Mucosa of rectum (tissue), 2 donors: Measurements from ENCODE around the gene CC2D2B.
"Not testable (repeated sequence)": the region's sequence is repeated elsewhere in the genome, so short reads cannot be mapped to it uniquely, and the experiment has no call there.

Experiments used
- H3K27ac ChIP-seq, 2 donors: one replicate each; pipeline ENCODE4 v1.7.0; 2013; ENCODE audit warnings: inconsistent platforms in 2 of 2, low read depth in 2 of 2, low read length in 2 of 2
- H3K27me3 ChIP-seq, 2 donors: one replicate each; pipeline ENCODE4 v1.7.0; 2013; ENCODE audit warnings: low read length in 2 of 2; ENCODE audit not compliant: control insufficient read depth in 2 of 2, insufficient read depth in 2 of 2
- H3K36me3 ChIP-seq, 2 donors: one replicate each; pipeline ENCODE4 v1.7.0; 2013; ENCODE audit warnings: low read length in 2 of 2; ENCODE audit not compliant: control insufficient read depth in 2 of 2, insufficient read depth in 2 of 2
- H3K4me1 ChIP-seq, 2 donors: one replicate each; pipeline ENCODE4 v1.7.0; 2013; ENCODE audit warnings: low read length in 2 of 2, mild to moderate bottlenecking in 1 of 2; ENCODE audit not compliant: control insufficient read depth in 2 of 2, insufficient read depth in 2 of 2
- H3K4me3 ChIP-seq, 2 donors: one replicate each; pipeline ENCODE4 v1.7.0; 2013; ENCODE audit warnings: low read length in 2 of 2
- H3K9ac ChIP-seq, 2 donors: one replicate each; pipeline ENCODE4 v1.7.0; 2013; ENCODE audit warnings: low read length in 2 of 2, low read depth in 1 of 2, mild to moderate bottlenecking in 1 of 2
- H3K9me3 ChIP-seq, 2 donors: one replicate each; pipeline ENCODE4 v1.7.0; 2013; ENCODE audit warnings: low read length in 2 of 2; ENCODE audit not compliant: control insufficient read depth in 2 of 2
- donor health status: healthy.
- donor health status: Normal muscosa, but diverticular disease.

Gene CC2D2B

GRCh38 chr10:95964756-95965155, 57.0 kb downstream of the CC2D2B start:
- Histone ChIP-seq H3K4me3 (no peak overlapping the region), H3K27ac (no peak overlapping the region), H3K27me3 (no peaks in the 10 kb centered on the region), H3K9ac (no peak overlapping the region), H3K4me1 (no peaks in the 10 kb centered on the region), H3K36me3 (no peaks in the 10 kb centered on the region), H3K9me3 (no peaks in the 10 kb centered on the region)

- H3K36me3 ChIP-seq: no peaks in the 10 kb centered on the region
- no peaks in the 10 kb centered on the region for H3K9me3 ChIP-seq
- no peak overlapping the region for H3K4me3 ChIP-seq
- H3K9ac ChIP-seq: no peak overlapping the region
- H3K27ac ChIP-seq: no peak overlapping the region
- no peaks in the 10 kb centered on the region for H3K27me3 ChIP-seq
- no peaks in the 10 kb centered on the region for H3K4me1 ChIP-seq
These were observed 68.8 kb downstream of the CC2D2B start for GRCh38 chr10:95976362-95977229.

GRCh38 chr10:95982200-95982599, 74.4 kb downstream of the CC2D2B start:
- H3K9ac ChIP-seq: no peak overlapping the region
- H3K27me3 ChIP-seq: no peaks in the 10 kb centered on the region
- no peak overlapping the region for H3K4me3 ChIP-seq
- H3K4me1 ChIP-seq: no peaks in the 10 kb centered on the region
- H3K9me3 ChIP-seq: no peaks in the 10 kb centered on the region
- H3K36me3 ChIP-seq: no peaks in the 10 kb centered on the region
- H3K27ac ChIP-seq: no peak overlapping the region

- Histone ChIP-seq H3K36me3 (no peaks in the 10 kb centered on the region), H3K9ac (no peak overlapping the region), H3K4me3 (no peak overlapping the region), H3K4me1 (no peaks in the 10 kb centered on the region), H3K27me3 (no peaks in the 10 kb centered on the region), H3K9me3 (no peaks in the 10 kb centered on the region), H3K27ac (no peak overlapping the region)
These were observed 80.1 kb downstream of the CC2D2B start for GRCh38 chr10:95987685-95988426.

GRCh38 chr10:95988702-95989101, 80.9 kb downstream of the CC2D2B start:
- Histone ChIP-seq H3K4me1 (no peaks in the 10 kb centered on the region), H3K9me3 (no peaks in the 10 kb centered on the region), H3K27me3 (no peaks in the 10 kb centered on the region), H3K36me3 (no peaks in the 10 kb centered on the region), H3K27ac (no peak overlapping the region), H3K4me3 (no peak overlapping the region), H3K9ac (no peak overlapping the region)

GRCh38 chr10:95994376-95994775, 86.6 kb downstream of the CC2D2B start:
- not testable (repeated sequence) for H3K9ac ChIP-seq, H3K27me3 ChIP-seq, H3K4me1 ChIP-seq, H3K4me3 ChIP-seq, H3K9me3 ChIP-seq, H3K36me3 ChIP-seq, H3K27ac ChIP-seq

- H3K9me3 ChIP-seq: no peaks in the 10 kb centered on the region
- no peak overlapping the region for H3K4me3 ChIP-seq
- no peaks in the 10 kb centered on the region for H3K27me3 ChIP-seq
- H3K27ac ChIP-seq: no peak overlapping the region
- no peaks in the 10 kb centered on the region for H3K4me1 ChIP-seq
- H3K36me3 ChIP-seq: no peaks in the 10 kb centered on the region
- no peak overlapping the region for H3K9ac ChIP-seq
These were observed 90.5 kb downstream of the CC2D2B start for GRCh38 chr10:95998255-95998784.

- H3K36me3 ChIP-seq: no peaks in the 10 kb centered on the region
- no peaks in the 10 kb centered on the region for H3K9me3 ChIP-seq
- no peak overlapping the region for H3K27ac ChIP-seq
- no peaks in the 10 kb centered on the region for H3K4me1 ChIP-seq
- H3K27me3 ChIP-seq: no peaks in the 10 kb centered on the region
- no peak overlapping the region for H3K9ac ChIP-seq
- no peak overlapping the region for H3K4me3 ChIP-seq
These were observed 106.2 kb downstream of the CC2D2B start for GRCh38 chr10:96013956-96014355.

GRCh38 chr10:96014473-96015102, 106.8 kb downstream of the CC2D2B start:
- Histone ChIP-seq H3K36me3 (no peaks in the 10 kb centered on the region), H3K4me1 (no peaks in the 10 kb centered on the region), H3K9me3 (no peaks in the 10 kb centered on the region), H3K4me3 (no peak overlapping the region), H3K27me3 (no peaks in the 10 kb centered on the region), H3K27ac (no peak overlapping the region), H3K9ac (no peak overlapping the region)

GRCh38 chr10:96017191-96017687, 109.5 kb downstream of the CC2D2B start:
- H3K9me3 ChIP-seq: no peaks in the 10 kb centered on the region
- H3K27me3 ChIP-seq: no peaks in the 10 kb centered on the region
- H3K36me3 ChIP-seq: no peaks in the 10 kb centered on the region
- H3K4me3 ChIP-seq: no peak overlapping the region
- H3K9ac ChIP-seq: no peak overlapping the region
- no peaks in the 10 kb centered on the region for H3K4me1 ChIP-seq
- H3K27ac ChIP-seq: no peak overlapping the region
